Measurements from ENCODE around the gene SLC17A7. TPM values are rescaled to one million over a fixed set of nuclear protein-coding genes. Genes with fewer than 3 reads are reported as not detected.
"Not testable (repeated sequence)": the region's sequence is repeated elsewhere in the genome, so short reads cannot be mapped to it uniquely, and the experiment has no call there.

Gene SLC17A7
- total and polyA plus RNA-seq, 5 donors from 2014 or later: not detected

- H3K27me3 ChIP-seq (ENCODE audit: control insufficient read depth, insufficient read depth, low read length): no peaks in the 10 kb centered on the region
- H3K36me3 ChIP-seq (ENCODE audit: control insufficient read depth, insufficient read depth, low read length): peaks cover 16% of the 10 kb centered on the region
- Mint-ChIP-seq H3K27ac (peak overlapping the region; percentile 96 to 99 (median 98)), H3K4me3 (peak overlapping the region; percentile 93 to 98 (median 96)), H3K9me3 (peaks cover 0 to 1% (median 0%) of the 10 kb centered on the region in 7 donors), H3K4me1 (peaks cover 3 to 60% (median 27%) of the 10 kb centered on the region in 4 donors), H3K27me3 (peaks cover 4% of the 10 kb centered on the region), H3K36me3 (peaks cover 9% of the 10 kb centered on the region)
- ATAC-seq (ENCODE audit: low read depth in 2 of 2) (no peak), DNase-seq (no peak)
- peak overlapping the region; percentile 95 for H3K27ac ChIP-seq (ENCODE audit: insufficient read depth, low read length, poor library complexity, severe bottlenecking)
- H3K4me1 ChIP-seq (ENCODE audit: control insufficient read depth, insufficient read depth, low read length, poor library complexity, severe bottlenecking): peaks cover 76% of the 10 kb centered on the region
- no peaks in the 10 kb centered on the region for H3K9me3 ChIP-seq (ENCODE audit: control insufficient read depth in 2 of 2, low read length in 2 of 2)
- H3K4me3 ChIP-seq (ENCODE audit: low read depth, low read length): peak overlapping the region; percentile 95
These were observed 33.2 kb upstream of the SLC17A7 start for GRCh38 chr19:49474542-49474924.

DNA sequence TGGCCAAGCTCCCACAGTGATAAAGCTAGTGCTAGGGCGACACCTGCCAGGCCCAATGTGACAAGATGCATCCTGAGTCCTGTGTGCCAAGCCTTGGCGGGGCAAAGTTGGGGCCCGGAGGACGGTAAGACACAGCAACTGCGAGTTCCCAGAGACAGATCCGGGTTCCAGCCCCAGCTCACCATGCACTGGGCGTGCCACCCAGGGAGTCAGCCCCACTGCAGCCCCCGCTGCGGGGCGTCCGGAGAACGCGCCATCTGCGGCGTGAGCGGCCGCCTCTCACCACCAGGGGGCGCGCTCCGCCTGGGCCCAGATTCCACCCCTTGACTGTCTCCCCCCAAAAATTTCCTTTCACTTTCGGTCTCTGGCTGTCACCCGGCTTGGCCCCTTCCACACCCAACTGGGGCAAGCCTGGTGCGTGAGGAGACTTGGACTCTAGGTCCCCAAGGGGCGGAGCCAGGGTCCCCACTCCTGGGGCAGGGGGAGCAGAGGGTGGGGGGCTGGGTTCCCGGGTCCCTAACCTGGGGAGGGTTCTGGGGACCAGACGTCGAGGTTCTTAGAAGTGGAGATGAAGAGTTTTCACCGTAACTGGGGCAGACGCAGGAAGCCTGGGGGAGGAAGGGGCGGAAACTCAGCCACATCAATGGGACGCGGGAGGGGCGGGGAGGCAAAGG, 32.7 kb upstream of the SLC17A7 start, which contains the start of gene FLT3LG:
TSS of gene FLT3LG (plus strand) at position 348 of the 674 bp plus-strand sequence. CDS start 425 bp downstream, outside the sequence.
- Histone ChIP-seq H3K27ac (ENCODE audit: insufficient read depth, low read length, poor library complexity, severe bottlenecking) (peak within 1 kb of the TSS; percentile 95), H3K4me3 (ENCODE audit: low read depth, low read length) (peak within 1 kb of the TSS; percentile 95), H3K36me3 (ENCODE audit: control insufficient read depth, insufficient read depth, low read length) (peaks cover 16% of the 10 kb centered on the region), H3K4me1 (ENCODE audit: control insufficient read depth, insufficient read depth, low read length, poor library complexity, severe bottlenecking) (peaks cover 81% of the 10 kb centered on the region), H3K9me3 (ENCODE audit: control insufficient read depth in 2 of 2, low read length in 2 of 2) (no peaks in the 10 kb centered on the region), H3K27me3 (ENCODE audit: control insufficient read depth, insufficient read depth, low read length) (no peaks in the 10 kb centered on the region)
- Mint-ChIP-seq H3K4me1 (peaks cover 3 to 63% (median 30%) of the 10 kb centered on the region in 4 donors), H3K27me3 (peaks cover 7% of the 10 kb centered on the region), H3K9me3 (peaks cover 0 to 1% (median 0%) of the 10 kb centered on the region in 7 donors), H3K27ac (peak within 1 kb of the TSS; percentile 96 to 99 (median 98)), H3K36me3 (peaks cover 9% of the 10 kb centered on the region), H3K4me3 (peak within 1 kb of the TSS; percentile 93 to 98 (median 96))
- ATAC-seq (ENCODE audit: low read depth in 2 of 2) (peak; percentile 77), DNase-seq (peak; percentile 82 to 100 (median 95))

GRCh38 chr19:49473501-49473867, 32.2 kb upstream of the SLC17A7 start:
- not testable (repeated sequence) for H3K9me3 ChIP-seq (ENCODE audit: control insufficient read depth in 2 of 2, low read length in 2 of 2); H3K27me3 ChIP-seq (ENCODE audit: control insufficient read depth, insufficient read depth, low read length); ATAC-seq (ENCODE audit: low read depth in 2 of 2); H3K27me3 Mint-ChIP-seq; DNase-seq; H3K9me3 Mint-ChIP-seq
- Histone ChIP-seq H3K4me3 (ENCODE audit: low read depth, low read length) (peak overlapping the region; percentile 71), H3K36me3 (ENCODE audit: control insufficient read depth, insufficient read depth, low read length) (peaks cover 11% of the 10 kb centered on the region), H3K27ac (ENCODE audit: insufficient read depth, low read length, poor library complexity, severe bottlenecking) (peak overlapping the region; percentile 95), H3K4me1 (ENCODE audit: control insufficient read depth, insufficient read depth, low read length, poor library complexity, severe bottlenecking) (peaks cover 83% of the 10 kb centered on the region)
- H3K36me3 Mint-ChIP-seq: peaks cover 13% of the 10 kb centered on the region
- H3K4me3 Mint-ChIP-seq: peak overlapping the region; percentile 93 to 98 (median 96)
- peak overlapping the region; percentile 96 to 98 (median 97) for H3K27ac Mint-ChIP-seq
- peaks cover 3 to 66% (median 35%) of the 10 kb centered on the region in 4 donors for H3K4me1 Mint-ChIP-seq

- ATAC-seq (ENCODE audit: low read depth in 2 of 2) (no peak), DNase-seq (no peak)
- Mint-ChIP-seq H3K9me3 (peaks cover 0 to 1% (median 0%) of the 10 kb centered on the region in 7 donors), H3K27me3 (peaks cover 9% of the 10 kb centered on the region), H3K4me1 (peaks cover 3 to 70% (median 35%) of the 10 kb centered on the region in 4 donors), H3K27ac (peak overlapping the region; percentile 96 to 98 (median 97)), H3K36me3 (peaks cover 13% of the 10 kb centered on the region), H3K4me3 (peak overlapping the region in 3 of 4 donors; percentile 93 to 97 (median 94))
- H3K9me3 ChIP-seq (ENCODE audit: control insufficient read depth in 2 of 2, low read length in 2 of 2): no peaks in the 10 kb centered on the region
- peaks cover 88% of the 10 kb centered on the region for H3K4me1 ChIP-seq (ENCODE audit: control insufficient read depth, insufficient read depth, low read length, poor library complexity, severe bottlenecking)
- peak overlapping the region; percentile 13 for H3K4me3 ChIP-seq (ENCODE audit: low read depth, low read length)
- no peaks in the 10 kb centered on the region for H3K27me3 ChIP-seq (ENCODE audit: control insufficient read depth, insufficient read depth, low read length)
- H3K27ac ChIP-seq (ENCODE audit: insufficient read depth, low read length, poor library complexity, severe bottlenecking): peak overlapping the region; percentile 95
- peaks cover 11% of the 10 kb centered on the region for H3K36me3 ChIP-seq (ENCODE audit: control insufficient read depth, insufficient read depth, low read length)
These were observed 31.6 kb upstream of the SLC17A7 start for GRCh38 chr19:49472936-49473335.

- Mint-ChIP-seq H3K4me3 (peak overlapping the region; percentile 56 to 85 (median 73)), H3K27ac (peak overlapping the region; percentile 95 to 100 (median 99)), H3K27me3 (peaks cover 9% of the 10 kb centered on the region), H3K9me3 (peaks cover 0 to 1% (median 0%) of the 10 kb centered on the region in 7 donors), H3K36me3 (peaks cover 4% of the 10 kb centered on the region), H3K4me1 (peaks cover 0 to 58% (median 32%) of the 10 kb centered on the region in 4 donors)
- H3K27ac ChIP-seq (ENCODE audit: insufficient read depth, low read length, poor library complexity, severe bottlenecking): peak overlapping the region; percentile 96
- H3K27me3 ChIP-seq (ENCODE audit: control insufficient read depth, insufficient read depth, low read length): no peaks in the 10 kb centered on the region
- peaks cover 3% of the 10 kb centered on the region for H3K36me3 ChIP-seq (ENCODE audit: control insufficient read depth, insufficient read depth, low read length)
- ATAC-seq (ENCODE audit: low read depth in 2 of 2) (no peak), DNase-seq (no peak)
- H3K9me3 ChIP-seq (ENCODE audit: control insufficient read depth in 2 of 2, low read length in 2 of 2): no peaks in the 10 kb centered on the region
- H3K4me3 ChIP-seq (ENCODE audit: low read depth, low read length): no peak overlapping the region
- H3K4me1 ChIP-seq (ENCODE audit: control insufficient read depth, insufficient read depth, low read length, poor library complexity, severe bottlenecking): peaks cover 69% of the 10 kb centered on the region
These were observed 29.3 kb upstream of the SLC17A7 start for GRCh38 chr19:49470615-49470978.

DNA sequence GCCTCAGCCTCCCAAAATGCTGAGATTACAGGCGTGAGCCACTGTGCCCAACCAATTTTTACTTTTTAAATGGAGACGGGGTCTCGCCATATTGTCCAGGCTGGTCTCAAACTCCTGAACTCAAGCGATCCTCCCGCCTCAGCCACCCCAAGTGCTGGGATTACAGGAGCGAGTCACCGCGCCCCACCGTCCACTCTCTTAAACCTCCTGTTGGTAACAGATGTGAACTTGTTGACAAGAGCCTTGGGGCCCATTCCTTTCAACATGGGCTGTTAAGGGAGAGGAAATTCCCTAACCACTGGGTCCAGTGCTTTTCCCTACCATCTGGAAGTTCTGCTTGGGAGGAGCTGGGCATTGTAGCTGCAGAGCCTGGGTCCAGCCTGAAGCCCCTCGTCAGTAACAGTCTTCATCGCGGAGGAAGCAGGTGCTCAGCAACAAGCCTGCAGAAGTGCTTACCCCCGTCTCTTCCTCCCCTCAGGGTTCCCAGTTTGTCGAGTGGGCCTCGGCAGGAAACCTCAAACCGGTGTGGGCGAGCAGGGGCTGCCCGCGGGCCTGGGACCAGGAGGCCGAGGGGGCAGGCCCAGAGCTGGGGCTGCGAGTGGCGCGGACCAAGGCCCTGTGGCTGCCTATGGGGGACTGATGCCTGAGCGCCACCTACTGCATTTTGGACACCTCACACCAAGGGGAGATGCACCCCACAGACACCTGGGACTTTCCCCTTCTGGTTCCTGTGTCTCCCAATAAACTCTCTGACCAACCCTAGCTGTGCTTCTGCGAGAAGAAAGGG, 28.7 kb upstream of the SLC17A7 start:
- Histone ChIP-seq H3K27me3 (ENCODE audit: control insufficient read depth, insufficient read depth, low read length) (no peaks in the 10 kb centered on the region), H3K27ac (ENCODE audit: insufficient read depth, low read length, poor library complexity, severe bottlenecking) (peak overlapping the region; percentile 96), H3K9me3 (ENCODE audit: control insufficient read depth in 2 of 2, low read length in 2 of 2) (no peaks in the 10 kb centered on the region), H3K36me3 (ENCODE audit: control insufficient read depth, insufficient read depth, low read length) (peaks cover 4% of the 10 kb centered on the region), H3K4me3 (ENCODE audit: low read depth, low read length) (no peak overlapping the region), H3K4me1 (ENCODE audit: control insufficient read depth, insufficient read depth, low read length, poor library complexity, severe bottlenecking) (peaks cover 63% of the 10 kb centered on the region)
- H3K9me3 Mint-ChIP-seq: peaks cover 0 to 1% (median 0%) of the 10 kb centered on the region in 7 donors
- H3K27ac Mint-ChIP-seq: peak overlapping the region; percentile 95 to 100 (median 99)
- DNase-seq (peak; percentile 75 to 91 (median 79)), ATAC-seq (ENCODE audit: low read depth in 2 of 2) (peak; percentile 5 to 14)
- H3K27me3 Mint-ChIP-seq: peaks cover 9% of the 10 kb centered on the region
- peaks cover 4% of the 10 kb centered on the region for H3K36me3 Mint-ChIP-seq
- peaks cover 0 to 56% (median 32%) of the 10 kb centered on the region in 4 donors for H3K4me1 Mint-ChIP-seq
- H3K4me3 Mint-ChIP-seq: peak overlapping the region; percentile 56 to 85 (median 73)

DNA sequence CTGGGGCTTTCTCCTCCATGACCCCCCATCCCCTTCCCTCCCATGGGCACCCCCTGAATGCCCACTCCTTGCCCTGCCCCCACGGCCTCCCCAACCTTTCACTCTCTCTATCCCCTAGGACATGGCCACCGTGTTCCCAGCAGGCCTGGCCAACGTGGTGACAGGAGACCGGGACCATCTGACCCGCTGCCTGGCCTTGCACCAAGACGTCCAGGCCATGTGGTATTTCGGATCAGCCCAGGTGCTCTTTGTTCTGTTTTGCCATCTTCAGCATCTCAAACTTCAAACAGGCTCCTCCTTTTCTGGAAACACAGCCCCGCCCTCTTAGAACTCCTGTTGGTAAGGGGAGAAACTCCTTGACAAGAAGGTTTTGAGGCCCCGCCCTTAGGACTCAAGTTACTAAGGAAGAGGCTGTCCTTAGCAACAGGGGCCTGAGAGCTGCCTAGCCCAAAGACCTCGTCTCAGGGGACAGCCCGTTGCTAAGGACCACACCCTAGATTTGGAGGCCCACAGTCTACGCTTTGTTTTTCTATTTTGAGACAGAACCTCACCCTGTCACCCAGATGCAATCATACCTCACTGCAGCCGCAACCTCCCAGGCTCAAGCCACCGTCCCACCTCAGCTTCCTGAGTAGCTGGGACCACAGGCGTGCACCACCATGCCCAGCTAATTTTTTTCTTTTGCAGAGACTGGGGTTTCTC, 27.6 kb upstream of the SLC17A7 start:
- H3K4me3 ChIP-seq (ENCODE audit: low read depth, low read length): no peak overlapping the region
- peaks cover 0 to 1% (median 0%) of the 10 kb centered on the region in 7 donors for H3K9me3 Mint-ChIP-seq

More for the DNA sequence above, 27.6 kb upstream of the SLC17A7 start:
- H3K27me3 ChIP-seq (ENCODE audit: control insufficient read depth, insufficient read depth, low read length): no peaks in the 10 kb centered on the region
- peak; percentile 87 to 88 for ATAC-seq (ENCODE audit: low read depth in 2 of 2)
- Mint-ChIP-seq H3K4me3 (peak overlapping the region; percentile 78 to 89 (median 84)), H3K4me1 (peaks cover 0 to 54% (median 32%) of the 10 kb centered on the region in 4 donors), H3K27ac (peak overlapping the region; percentile 99 to 100 (median 99)), H3K36me3 (peaks cover 4% of the 10 kb centered on the region), H3K27me3 (peaks cover 9% of the 10 kb centered on the region)
- peak; percentile 88 to 99 (median 95) for DNase-seq
- H3K4me1 ChIP-seq (ENCODE audit: control insufficient read depth, insufficient read depth, low read length, poor library complexity, severe bottlenecking): peaks cover 58% of the 10 kb centered on the region
- H3K27ac ChIP-seq (ENCODE audit: insufficient read depth, low read length, poor library complexity, severe bottlenecking): peak overlapping the region; percentile 96
- no peaks in the 10 kb centered on the region for H3K9me3 ChIP-seq (ENCODE audit: control insufficient read depth in 2 of 2, low read length in 2 of 2)
- peaks cover 5% of the 10 kb centered on the region for H3K36me3 ChIP-seq (ENCODE audit: control insufficient read depth, insufficient read depth, low read length)

Measured in CD4-positive, CD25-positive, alpha-beta regulatory T cell (primary cell).